Measurements from ENCODE around the gene UBR1.

GRCh38 chr15:43091859-43092258 lies 14.0 kb downstream of the UBR1 start:
- no peak for TF ChIP-seq POLR2A (IDR thresholded peaks at IDR 0.05)
- TF ChIP-seq CTCF (IDR thresholded peaks at IDR 0.05 in 4 of 5, conservative IDR thresholded peaks at IDR 0.05 in 1 of 5): no peak

All from gastrocnemius medialis (tissue), 4 donors.